Measurements from ENCODE around the gene RELL2.

DNA sequence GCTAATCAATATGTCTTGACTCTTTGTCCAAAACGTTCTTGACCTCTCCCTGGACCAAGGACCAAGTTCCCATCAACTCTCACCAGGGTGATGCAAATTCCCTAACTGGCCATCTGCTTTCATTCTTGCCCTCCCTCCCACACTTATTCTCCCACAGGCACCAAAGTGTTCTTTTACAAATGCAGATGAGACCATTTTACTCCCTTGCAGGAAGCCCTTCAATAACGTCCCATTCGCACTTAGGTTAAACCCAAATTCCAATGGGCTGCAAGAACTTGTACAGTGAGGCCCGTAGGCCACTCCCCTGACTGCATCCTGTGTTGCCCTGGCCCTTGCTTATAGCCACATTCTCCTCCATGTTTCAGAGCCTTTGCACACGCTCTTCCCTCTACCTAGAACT, 38.0 kb downstream of the RELL2 start:
- TF ChIP-seq, protein P1, sequence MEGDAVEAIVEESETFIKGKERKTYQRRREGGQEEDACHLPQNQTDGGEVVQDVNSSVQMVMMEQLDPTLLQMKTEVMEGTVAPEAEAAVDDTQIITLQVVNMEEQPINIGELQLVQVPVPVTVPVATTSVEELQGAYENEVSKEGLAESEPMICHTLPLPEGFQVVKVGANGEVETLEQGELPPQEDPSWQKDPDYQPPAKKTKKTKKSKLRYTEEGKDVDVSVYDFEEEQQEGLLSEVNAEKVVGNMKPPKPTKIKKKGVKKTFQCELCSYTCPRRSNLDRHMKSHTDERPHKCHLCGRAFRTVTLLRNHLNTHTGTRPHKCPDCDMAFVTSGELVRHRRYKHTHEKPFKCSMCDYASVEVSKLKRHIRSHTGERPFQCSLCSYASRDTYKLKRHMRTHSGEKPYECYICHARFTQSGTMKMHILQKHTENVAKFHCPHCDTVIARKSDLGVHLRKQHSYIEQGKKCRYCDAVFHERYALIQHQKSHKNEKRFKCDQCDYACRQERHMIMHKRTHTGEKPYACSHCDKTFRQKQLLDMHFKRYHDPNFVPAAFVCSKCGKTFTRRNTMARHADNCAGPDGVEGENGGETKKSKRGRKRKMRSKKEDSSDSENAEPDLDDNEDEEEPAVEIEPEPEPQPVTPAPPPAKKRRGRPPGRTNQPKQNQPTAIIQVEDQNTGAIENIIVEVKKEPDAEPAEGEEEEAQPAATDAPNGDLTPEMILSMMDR (IDR thresholded peaks at IDR 0.05 in 4 of 5, conservative IDR thresholded peaks at IDR 0.05 in 1 of 5): no peak
- no peak for TF ChIP-seq POLR2A (IDR thresholded peaks at IDR 0.05)
